Body of pancreas (tissue), 4 donors: Measurements from ENCODE around the gene C9orf40.

Experiments
- POLR2A ChIP-seq, 3 donors: fragments of 450-650 bp; IDR thresholded peaks; one replicate each; pipeline ENCODE4 v1.6.1; 2016; ENCODE audit warnings: antibody characterized with exemption in 3 of 3, mild to moderate bottlenecking in 2 of 3
- TF ChIP-seq, protein P1 (sequence below), 7 experiments: fragments of 450-650 bp in 4 of 7; fragments of 200-600 bp in 3 of 7; sonication (generic) in 3 of 7; IDR thresholded peaks; one replicate each; pipeline ENCODE4 v1.5.1; 2016 to 2019; ENCODE audit warnings: antibody characterized with exemption in 7 of 7

GRCh38 chr9:74921737-74922136 is 31.0 kb downstream of the C9orf40 start:
- TF ChIP-seq, protein P1, sequence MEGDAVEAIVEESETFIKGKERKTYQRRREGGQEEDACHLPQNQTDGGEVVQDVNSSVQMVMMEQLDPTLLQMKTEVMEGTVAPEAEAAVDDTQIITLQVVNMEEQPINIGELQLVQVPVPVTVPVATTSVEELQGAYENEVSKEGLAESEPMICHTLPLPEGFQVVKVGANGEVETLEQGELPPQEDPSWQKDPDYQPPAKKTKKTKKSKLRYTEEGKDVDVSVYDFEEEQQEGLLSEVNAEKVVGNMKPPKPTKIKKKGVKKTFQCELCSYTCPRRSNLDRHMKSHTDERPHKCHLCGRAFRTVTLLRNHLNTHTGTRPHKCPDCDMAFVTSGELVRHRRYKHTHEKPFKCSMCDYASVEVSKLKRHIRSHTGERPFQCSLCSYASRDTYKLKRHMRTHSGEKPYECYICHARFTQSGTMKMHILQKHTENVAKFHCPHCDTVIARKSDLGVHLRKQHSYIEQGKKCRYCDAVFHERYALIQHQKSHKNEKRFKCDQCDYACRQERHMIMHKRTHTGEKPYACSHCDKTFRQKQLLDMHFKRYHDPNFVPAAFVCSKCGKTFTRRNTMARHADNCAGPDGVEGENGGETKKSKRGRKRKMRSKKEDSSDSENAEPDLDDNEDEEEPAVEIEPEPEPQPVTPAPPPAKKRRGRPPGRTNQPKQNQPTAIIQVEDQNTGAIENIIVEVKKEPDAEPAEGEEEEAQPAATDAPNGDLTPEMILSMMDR (IDR thresholded peaks at IDR 0.05) = no peak
- TF ChIP-seq POLR2A (IDR thresholded peaks at IDR 0.05) = no peak
